ENCODE data around the gene ZNF536. TPM values are rescaled to one million over a fixed set of nuclear protein-coding genes. Genes with fewer than 3 reads are reported as not detected.

ZNF536 gene
- total and polyA plus RNA-seq, 2 of the 13 experiments (the other 11 are each of a cell fraction or from before 2014, with no cell fraction given): not detected

GRCh38 chr19:30580673-30581072, 208.5 kb downstream of the ZNF536 start:
- Histone ChIP-seq H3K4me3 (replicated peaks in 1 of 3; ENCODE audit: insufficient read depth in 1 of 3, low read depth in 2 of 3, low read length in 3 of 3) (no peak overlapping the region), H3K36me3 (replicated peaks in 1 of 2; ENCODE audit: control insufficient read depth in 1 of 2, insufficient read depth in 2 of 2, low read length in 2 of 2) (no peaks in the 10 kb centered on the region), H2AFZ (ENCODE audit: low read length) (no peak overlapping the region), H4K20me1 (ENCODE audit: insufficient read depth, low read length) (no peaks in the 10 kb centered on the region), H3K79me2 (ENCODE audit: insufficient read depth, low read length) (no peaks in the 10 kb centered on the region), H3K27me3 (ENCODE audit: control insufficient read depth in 1 of 2, insufficient read depth in 2 of 2, low read length in 2 of 2) (peaks cover 0 to 7% of the 10 kb centered on the region in 2 experiments; a peak in 1 of 5 replicates), H3K9ac (ENCODE audit: insufficient read depth, low read depth, low read length) (no peak overlapping the region), H3K27ac (ENCODE audit: extremely low read length, insufficient read depth, low read length) (no peak overlapping the region), H3K4me1 (ENCODE audit: insufficient read depth, low read length) (no peaks in the 10 kb centered on the region), H3K9me3 (ENCODE audit: low read length) (no peaks in the 10 kb centered on the region; the same call in 1 of the 2 replicates), H3K4me2 (ENCODE audit: low read depth, low read length) (no peak overlapping the region)
- intact Hi-C loops (cut with micrococcal nuclease; ENCODE audit: unreplicated experiment): no loop called here
- WGBS (ENCODE audit: low lambda C conversion rate): 0% methylated on average over 3 of the region's 4 CpGs
- DNase-seq (ENCODE audit: low spot score) (no peak), FAIRE-seq (no peak), ATAC-seq (no peak)
- ChIA-PET CTCF (ENCODE audit: low intra/inter-chr PET ratio, low total read pairs) (no interaction called here), POLR2A (no interaction called here)
- no TSS peak for BruUV-seq (replicated peaks)
- TF ChIP-seq IKZF1 (IDR thresholded peaks at IDR 0.05) (no peak), ZNF180 (CRISPR knock-in tag; IDR thresholded peaks at IDR 0.05; ENCODE audit: borderline replicate concordance, low read depth) (no peak), ZNF468 (CRISPR knock-in tag; IDR thresholded peaks at IDR 0.05) (no peak), CTCF (CRISPR knock-in tag; IDR thresholded peaks at IDR 0.05) (no peak), GLMP (CRISPR knock-in tag; IDR thresholded peaks at IDR 0.05; ENCODE audit: borderline replicate concordance) (no peak), ZNF615 (CRISPR knock-in tag; IDR thresholded peaks at IDR 0.05; ENCODE audit: borderline replicate concordance) (no peak), ZNF143 (CRISPR knock-in tag; IDR thresholded peaks at IDR 0.05) (no peak), KDM1A (CRISPR knock-in tag; IDR thresholded peaks at IDR 0.05) (no peak), HOXA7 (CRISPR knock-in tag; IDR thresholded peaks at IDR 0.05) (no peak), ZNF549 (CRISPR knock-in tag; IDR thresholded peaks at IDR 0.05) (no peak), SALL2 (CRISPR knock-in tag; IDR thresholded peaks at IDR 0.05) (no peak)
- in situ Hi-C loops (cut with HindIII; ENCODE audit: extremely low pct_ligation_motif_present, low pct_unique_long_range_greater_than_20kb): no loop called here
